HG03439 (cell line): ENCODE measurements around the gene KRTAP2-4.
"Not testable (repeated sequence)": the region's sequence is repeated elsewhere in the genome, so short reads cannot be mapped to it uniquely, and the experiment has no call there.

Experiments used
- ATAC-seq: cut with Tn5 transposase; IDR thresholded peaks from one replicate; pipeline ENCODE4 v1.9.1; 2021; ENCODE audit warnings: mild to moderate bottlenecking, moderate library complexity; ENCODE audit not compliant: unreplicated experiment

The KRTAP2-4 gene

DNA sequence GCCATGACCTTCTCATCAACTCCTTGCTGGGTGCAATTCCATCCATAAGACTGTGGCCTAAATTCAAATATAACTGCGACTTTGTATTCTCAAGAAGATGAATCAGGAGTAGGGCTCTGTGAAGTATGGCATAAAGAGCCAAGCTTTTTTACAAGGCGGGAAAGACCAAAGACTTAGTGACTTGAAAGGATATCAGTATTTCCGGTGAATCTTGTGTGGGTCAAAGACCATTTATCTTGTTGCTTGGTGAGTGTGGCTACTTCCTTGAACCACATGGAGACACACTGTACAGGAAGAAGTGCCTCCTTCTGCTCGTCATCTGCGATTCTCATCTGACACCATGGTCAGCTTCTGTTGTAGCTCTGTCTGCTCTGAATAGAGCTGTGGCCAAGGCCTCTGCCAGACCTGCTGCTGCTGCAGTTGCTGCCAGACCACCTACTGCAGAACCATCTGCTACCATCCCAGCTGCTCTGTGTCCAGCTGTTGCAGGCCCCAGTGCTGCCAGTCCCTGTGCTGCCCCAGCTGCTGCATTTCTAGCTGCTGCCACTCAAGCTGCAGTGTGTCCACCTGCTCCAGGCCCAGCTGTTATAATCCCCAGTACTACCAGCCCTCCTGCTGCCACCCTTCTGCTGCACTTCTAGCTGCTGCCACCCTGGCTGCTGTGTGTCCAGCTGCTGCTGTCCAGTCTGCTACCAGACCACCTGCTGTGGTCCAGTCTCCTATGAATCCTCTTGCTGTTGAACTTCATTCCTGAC is 6.1 kb upstream of the KRTAP2-4 start:
- ATAC-seq: no peak

DNA sequence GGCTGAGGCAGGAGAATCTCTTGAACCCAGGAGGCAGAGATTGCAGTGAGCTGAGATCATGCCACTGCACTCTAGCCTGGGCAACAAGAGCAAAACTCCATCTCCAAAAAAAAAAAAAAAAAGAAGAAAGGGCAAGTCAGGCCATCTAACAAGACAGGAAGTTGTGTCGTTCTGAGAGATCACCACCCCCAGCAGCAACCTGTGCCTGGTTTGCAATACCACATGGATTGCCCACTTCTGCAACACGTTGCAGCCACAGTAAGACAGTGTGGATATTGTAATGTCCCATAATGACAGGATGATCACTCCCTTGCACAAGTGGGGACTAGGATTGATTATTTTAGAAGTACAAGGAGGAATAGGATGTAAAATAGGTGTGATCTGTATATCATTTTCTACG is 3.4 kb upstream of the KRTAP2-4 start:
- no peak for ATAC-seq

DNA sequence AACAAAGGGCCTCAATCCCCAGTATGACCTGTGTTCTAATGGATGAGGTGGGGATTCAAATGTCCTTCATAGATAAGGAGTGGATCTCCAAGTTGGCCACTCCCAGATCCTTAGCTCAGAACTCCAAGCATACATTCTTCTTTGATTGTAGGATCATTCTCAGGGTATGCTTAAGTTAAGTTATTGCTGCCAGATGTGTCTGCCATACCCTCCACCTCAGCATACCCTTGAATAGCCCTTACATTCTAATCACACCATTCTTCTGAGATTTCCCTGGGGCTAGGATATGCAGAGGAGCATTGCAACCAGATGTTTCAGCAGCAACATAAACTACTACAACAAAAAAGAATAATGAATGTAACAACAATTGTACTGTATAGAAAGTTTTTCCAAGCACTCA is 1.6 kb upstream of the KRTAP2-4 start:
- no peak for ATAC-seq

DNA sequence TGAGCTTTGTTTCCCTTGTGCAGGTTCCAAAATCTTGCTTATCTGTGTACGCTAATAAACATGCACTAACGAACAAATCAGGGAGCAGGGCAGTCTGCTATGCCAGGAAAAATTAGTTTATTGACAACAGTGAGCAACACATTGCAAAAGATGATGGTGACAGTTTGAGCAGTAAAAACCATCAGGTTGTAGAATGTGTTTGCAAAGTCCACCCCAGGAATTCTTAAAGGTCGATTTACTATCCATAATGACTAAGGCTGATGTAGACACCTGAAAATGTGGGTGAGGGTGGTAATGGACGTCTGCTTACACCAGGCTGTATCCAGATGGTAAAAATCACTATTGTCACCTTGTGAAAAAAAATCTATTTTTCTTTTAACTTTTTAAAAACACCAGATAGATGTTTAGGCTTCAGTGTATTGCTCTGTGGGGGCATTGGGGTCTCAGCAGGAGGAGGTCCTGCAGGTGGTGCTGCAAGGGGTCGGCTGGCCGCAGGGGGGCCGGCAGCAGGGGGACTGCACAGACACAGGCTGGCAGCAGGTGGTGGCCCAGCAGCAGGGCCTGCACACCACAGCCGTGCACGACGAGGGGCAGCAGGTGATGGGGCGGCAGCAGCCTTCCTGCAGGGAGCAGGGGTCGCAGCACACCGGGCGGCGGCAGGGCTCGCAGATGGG is 526 bp downstream of the KRTAP2-4 start:
- not testable (repeated sequence) for ATAC-seq

DNA sequence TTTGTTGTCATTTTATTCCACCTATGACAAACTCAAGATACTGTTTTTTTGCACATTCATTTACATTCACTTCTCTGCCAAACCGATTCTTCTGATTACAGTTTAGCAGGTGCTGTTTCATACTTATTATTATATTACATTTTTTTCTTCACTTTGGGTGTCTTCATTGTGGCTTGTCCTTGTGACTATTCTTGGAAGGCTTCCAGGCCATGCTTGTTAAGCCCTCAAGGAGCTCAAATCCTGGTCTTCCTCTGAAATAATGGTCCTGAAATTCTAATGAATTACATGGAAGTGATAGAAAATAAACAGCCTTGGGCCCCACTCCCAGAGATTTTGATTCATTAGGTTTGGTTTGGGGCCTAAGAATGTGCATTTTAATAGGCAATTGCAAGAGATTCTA is 1.4 kb downstream of the KRTAP2-4 start:
- ATAC-seq: no peak

DNA sequence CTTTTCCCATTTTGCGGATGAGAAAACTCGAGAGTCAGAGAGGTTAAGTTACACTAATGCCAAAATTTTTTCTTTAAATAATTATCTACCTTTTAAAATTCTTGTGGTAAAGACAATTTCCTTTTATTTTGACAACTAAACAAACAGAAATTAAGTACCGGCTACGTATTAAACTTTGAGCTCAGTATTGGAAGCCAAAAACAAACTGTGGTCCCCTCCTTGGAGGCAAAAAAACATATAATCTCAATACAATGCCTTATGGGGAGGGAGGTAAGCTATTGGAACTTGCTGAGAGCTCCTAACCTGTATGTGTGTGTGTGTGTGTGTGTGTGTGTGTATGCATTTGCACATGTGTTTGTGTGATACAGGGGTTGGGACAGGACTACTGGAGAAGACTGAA is 2.2 kb downstream of the KRTAP2-4 start:
- ATAC-seq: no peak

DNA sequence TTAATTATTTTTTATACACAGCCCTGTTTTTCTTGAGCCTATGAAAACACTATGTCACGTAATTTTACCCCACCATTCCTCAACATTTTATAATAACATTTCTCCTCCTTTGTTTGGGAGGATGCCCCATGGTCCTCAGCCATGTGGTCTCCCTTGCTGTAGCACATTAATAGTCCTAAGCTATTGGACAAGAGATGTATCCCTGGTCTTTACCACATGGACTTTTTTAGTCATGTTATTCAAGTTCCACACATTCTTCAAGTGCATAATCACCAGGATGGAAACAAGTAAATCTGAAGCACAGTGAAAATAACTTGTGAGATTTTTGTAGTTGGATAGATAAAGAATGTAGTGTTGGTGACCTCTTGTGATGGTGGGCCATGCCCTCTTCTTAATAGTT is 3.7 kb downstream of the KRTAP2-4 start:
- ATAC-seq: no peak

DNA sequence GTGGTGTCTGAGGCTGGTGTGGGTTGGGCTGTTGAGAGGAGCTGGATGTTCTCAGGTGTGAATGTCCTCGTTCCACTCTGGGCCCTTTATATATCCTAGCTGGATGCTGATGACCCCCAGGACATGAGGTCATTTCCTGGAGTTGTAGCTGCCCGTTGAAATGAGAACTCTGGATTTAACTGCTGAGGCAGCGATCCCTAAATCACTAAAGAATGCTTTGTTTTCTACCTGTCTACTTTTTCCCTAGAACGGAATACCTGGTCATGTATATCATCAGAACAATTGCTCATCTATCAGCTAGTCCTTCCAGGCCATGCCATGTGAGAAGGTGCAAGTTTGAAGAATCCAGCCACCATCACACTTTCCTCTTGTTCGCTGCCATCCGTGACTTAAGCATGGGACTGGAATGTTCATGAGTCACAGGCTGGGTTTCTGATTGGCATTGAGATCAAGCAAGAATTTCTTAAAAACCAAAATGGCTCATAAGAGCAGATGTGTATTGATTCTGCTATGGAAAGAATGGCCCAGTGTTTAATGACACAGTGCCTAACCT is 5.6 kb downstream of the KRTAP2-4 start, which contains the start of gene KRTAP2-3:
KRTAP2-3 (minus strand) TSS at position 63 of the 553 bp plus-strand sequence. CDS start 64 bp downstream, outside the sequence.
- no peak for ATAC-seq

DNA sequence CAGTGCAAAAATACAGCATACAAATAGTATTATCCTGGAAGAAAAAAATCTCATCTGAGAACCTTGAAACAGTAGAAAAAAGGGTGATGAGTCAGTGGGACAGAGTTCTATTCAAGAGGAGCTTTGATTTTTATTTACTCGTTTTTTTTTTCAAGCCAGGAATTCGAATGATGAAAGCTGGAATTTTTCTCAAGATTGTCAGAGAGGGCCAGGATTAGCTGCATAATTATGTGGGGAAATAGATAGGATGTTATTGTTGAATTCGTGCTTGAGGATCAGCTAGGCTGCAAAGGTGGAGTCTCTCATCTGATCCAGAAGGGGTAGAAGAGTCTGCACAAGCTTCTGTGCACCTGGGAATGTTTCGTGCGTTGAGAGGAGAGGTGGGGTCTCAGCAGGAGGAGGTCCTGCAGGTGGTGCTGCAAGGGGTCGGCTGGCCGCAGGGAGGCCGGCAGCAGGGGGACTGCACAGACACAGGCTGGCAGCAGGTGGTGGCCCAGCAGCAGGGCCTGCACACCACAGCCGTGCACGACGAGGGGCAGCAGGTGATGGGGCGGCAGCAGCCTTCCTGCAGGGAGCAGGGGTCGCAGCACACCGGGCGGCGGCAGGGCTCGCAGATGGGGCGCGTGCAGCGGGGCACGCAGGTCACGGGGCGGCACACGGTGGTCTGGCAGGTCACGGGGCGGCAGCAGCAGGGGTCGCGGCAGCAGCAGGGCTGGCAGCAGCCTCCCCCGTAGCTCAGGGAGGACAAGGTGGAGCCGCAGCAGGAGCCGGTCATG is 6.2 kb downstream of the KRTAP2-4 start:
- ATAC-seq: not testable (repeated sequence)

DNA sequence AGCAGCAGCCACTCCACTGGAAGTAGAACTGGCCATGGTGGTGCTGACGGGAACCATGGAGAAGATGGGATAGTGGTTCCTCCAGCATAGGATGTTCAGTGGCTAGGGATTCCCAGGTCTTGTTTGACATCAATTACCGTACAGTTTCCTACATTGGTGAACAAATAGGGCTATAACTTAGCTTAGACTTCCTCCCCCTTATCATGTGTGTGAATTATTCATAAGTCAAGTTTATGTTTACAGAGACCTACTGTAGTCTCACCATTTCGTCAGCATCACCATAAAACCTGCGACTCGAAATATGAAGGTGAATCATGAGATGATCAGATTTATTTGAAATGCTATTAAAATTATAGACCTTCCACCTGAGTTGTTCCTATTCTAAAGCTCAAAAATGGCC is 6.9 kb downstream of the KRTAP2-4 start:
- no peak for ATAC-seq

DNA sequence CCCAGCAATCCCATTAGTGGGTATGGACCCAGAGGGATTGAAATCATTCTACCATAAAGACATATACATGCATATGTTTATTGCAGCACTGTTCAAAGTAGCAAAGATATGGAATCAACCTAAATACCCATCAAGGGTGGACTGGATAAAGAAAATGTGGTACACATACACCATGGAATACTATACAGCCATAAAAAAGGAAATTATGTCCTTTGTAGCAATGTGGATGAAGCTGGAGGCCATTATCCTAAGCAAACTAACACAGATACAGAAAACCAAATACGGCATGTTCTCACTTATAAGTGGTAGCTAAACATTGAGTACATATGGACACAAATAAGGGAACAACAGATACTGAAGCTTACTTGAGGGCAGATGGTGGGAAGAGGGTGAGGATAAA is 8.1 kb downstream of the KRTAP2-4 start:
- ATAC-seq: no peak

DNA sequence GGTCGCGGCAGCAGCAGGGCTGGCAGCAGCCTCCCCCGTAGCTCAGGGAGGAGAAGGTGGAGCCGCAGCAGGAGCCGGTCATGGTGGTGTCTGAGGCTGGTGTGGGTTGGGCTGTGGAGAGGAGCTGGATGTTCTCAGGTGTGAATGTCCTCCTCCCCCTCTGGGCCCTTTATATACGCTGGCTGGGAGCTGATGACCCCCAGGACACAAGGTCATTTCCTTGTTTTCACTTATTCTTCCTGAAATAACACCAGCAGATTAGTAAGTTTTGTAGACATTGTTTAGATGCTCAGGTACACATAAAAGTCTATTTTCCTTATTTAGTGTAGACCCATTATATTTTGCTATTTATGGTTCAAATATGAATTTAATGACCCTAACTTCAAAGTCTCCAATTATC is 10.5 kb downstream of the KRTAP2-4 start, which contains the start of gene KRTAP2-2:
KRTAP2-2 (minus strand) TSS at position 101 of the 400 bp plus-strand sequence; CDS start at position 82, 19 bp downstream.
- not testable (repeated sequence) for ATAC-seq

DNA sequence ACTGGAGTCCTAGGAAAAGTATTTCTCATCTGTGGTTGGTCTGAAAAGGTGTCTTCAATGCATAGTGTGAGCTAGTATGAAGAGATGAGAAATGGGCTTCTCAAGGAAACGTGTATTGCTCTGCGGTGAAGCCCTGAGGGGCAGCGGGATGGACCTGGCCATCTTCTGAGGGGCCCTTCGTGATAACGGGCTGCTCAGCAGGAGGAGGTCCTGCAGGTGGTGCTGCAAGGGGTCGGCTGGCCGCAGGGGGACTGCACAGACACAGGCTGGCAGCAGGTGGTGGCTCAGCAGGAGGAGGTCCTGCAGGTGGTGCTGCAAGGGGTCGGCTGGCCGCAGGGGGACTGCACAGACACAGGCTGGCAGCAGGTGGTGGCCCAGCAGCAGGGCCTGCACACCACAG is 11.1 kb downstream of the KRTAP2-4 start:
- ATAC-seq: not testable (repeated sequence)

DNA sequence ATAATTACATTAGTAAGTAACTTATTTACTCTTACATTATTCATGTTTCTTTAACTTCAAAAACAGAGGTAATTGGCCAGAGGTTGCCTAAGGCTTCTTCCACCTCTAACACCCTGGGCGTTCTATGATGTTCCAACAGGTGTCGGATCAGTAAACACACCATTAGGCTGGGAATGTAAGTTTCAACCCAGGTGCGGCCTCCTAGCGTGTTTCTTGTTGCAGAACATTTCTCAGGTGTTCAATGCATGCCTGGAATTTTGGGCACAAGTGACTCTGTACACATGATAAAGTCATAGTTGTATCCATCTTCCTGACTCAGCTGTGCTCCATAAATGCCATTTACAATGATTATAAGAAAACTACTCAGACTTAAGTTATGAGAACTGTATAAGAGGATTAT is 11.7 kb downstream of the KRTAP2-4 start:
- ATAC-seq: no peak

DNA sequence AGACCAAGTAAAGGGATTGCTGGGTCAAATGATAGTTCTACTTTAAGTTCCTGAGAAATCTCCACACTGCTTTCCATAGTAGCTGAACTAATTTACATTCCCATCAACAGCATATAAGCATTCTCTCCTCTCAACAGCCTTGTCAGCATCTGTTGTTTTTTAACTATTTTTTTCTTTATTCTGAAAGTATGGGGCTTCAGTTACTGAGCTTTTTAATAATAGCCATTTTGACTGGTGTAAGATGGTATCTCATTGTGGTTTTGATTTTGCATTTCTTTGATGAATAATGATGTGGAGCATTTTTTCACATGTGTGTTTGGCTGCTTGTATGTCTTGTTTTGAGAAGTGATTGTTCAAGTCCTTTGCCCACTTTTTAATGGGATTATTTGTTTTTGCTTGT is 13.1 kb downstream of the KRTAP2-4 start:
- no peak for ATAC-seq

DNA sequence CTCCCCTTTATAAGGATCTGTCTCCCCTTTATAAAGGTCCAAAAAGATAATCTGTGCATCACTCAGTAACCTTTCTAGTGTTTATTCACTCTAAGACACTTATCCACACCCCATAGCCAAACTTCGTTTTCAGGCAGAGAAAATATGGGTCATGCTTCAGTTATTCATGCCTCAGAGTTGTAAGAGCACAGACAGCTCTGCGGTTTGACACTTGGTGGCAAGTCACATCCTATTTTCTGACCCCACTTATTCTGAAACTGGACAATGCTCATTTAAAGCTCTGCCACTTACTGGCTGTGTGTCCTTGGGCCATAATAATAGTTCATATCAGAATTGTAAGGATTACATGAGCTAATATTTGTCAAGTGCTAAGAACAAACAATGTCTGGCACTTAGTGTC is 16.6 kb downstream of the KRTAP2-4 start:
- ATAC-seq: no peak

DNA sequence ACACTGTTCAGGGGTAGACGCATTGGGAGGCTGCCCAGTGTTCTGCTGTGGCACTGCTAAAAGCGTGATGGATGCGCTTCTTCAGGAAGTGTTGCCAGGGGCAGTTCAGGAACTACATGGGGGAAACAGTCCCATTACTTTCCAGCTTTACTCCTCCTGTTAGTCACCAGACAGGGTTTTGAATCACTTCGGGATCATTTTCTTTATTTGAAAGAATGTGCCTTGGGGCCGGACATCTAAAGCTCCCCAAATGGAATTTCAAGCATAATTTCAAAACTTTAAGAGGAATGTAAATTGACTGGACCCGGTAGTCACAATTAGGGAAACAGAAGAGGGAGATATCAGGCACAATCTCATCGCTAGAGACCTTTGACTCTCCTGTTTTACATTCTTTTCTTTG is 17.2 kb downstream of the KRTAP2-4 start:
- ATAC-seq: no peak

DNA sequence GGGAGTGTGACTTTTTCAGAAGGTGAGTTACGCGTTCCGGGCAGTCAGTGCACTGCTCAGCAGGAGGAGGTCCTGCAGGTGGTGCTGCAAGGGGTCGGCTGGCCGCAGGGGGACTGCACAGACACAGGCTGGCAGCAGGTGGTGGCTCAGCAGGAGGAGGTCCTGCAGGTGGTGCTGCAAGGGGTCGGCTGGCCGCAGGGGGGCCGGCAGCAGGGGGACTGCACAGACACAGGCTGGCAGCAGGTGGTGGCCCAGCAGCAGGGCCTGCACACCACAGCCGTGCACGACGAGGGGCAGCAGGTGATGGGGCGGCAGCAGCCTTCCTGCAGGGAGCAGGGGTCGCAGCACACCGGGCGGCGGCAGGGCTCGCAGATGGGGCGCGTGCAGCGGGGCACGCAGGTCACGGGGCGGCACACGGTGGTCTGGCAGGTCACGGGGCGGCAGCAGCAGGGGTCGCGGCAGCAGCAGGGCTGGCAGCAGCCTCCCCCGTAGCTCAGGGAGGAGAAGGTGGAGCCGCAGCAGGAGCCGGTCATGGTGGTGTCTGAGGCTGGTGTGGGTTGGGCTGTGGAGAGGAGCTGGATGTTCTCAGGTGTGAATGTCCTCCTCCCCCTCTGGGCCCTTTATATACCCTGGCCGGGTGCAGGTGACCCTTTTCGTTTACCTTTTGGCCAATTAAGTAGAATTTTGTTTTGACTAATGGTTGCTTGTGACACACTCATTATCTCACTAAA is 18.8 kb downstream of the KRTAP2-4 start, which contains the start of gene KRTAP2-1:
KRTAP2-1 (minus strand) TSS at position 582 of the 731 bp plus-strand sequence; CDS start at position 533, 49 bp downstream.
- not testable (repeated sequence) for ATAC-seq

DNA sequence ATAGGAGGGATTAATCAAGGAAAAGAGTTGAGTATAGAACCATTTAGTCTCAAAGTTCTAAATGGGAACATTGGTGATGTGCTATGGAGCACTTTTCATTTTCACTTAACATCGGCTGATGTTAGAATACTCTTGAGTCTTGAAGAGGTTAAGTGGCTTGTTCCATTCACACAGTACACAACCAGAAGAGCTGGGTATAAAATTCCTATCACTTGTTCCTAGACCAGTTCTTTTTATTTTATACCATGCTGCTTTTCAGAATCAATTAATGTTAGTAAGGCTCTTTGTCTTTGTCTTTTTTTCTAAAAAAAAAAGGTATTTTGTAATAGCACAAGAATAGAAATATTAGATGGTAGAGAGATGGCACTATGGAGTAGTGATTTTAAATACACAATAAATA is 22.7 kb downstream of the KRTAP2-4 start:
- no peak for ATAC-seq
